OCI-LY3 (cell line): ENCODE measurements around the gene GEMIN8.

Experiments
- H2AFZ ChIP-seq: fragments of 200-600, 300-600 bp; shearing (Covaris generic); 2 replicates; pipeline ENCODE4 v1.6.0; 2014; ENCODE audit warnings: antibody characterized with exemption, low read depth, low read length
- H3K27ac ChIP-seq: fragments of 200-600, 300-600 bp; sonication (generic); 2 replicates; pipeline ENCODE4 v1.5.1; 2014; ENCODE audit warnings: mild to moderate bottlenecking, low read length, moderate library complexity, mixed read lengths
- H3K27me3 ChIP-seq: fragments of 200-600, 300-600 bp; sonication (generic); 2 replicates; pipeline ENCODE4 v1.6.1; 2014; ENCODE audit warnings: low read depth, low read length, mixed read lengths
- H3K36me3 ChIP-seq: fragments of 200-600, 300-600 bp; sonication (generic); replicated peaks from 2 replicates; pipeline ENCODE3; 2014; ENCODE audit warnings: low read depth, low read length, mixed read lengths
- H3K4me1 ChIP-seq: fragments of 300-600, 200-600 bp; sonication (generic); 2 replicates; pipeline ENCODE4 v1.6.1; 2014; ENCODE audit warnings: low read length, mixed read lengths
- H3K4me2 ChIP-seq: fragments of 200-600, 300-600 bp; sonication (generic); 2 replicates; pipeline ENCODE4 v1.6.1; 2014; ENCODE audit warnings: low read length, mixed read lengths
- H3K4me3 ChIP-seq: fragments of 300-600, 200-600 bp; sonication (generic); 2 replicates; pipeline ENCODE4 v1.5.1; 2014; ENCODE audit warnings: antibody characterized with exemption, mild to moderate bottlenecking, low read length, moderate library complexity
- H3K79me2 ChIP-seq: fragments of 300-600, 200-600 bp; shearing (Covaris generic); 2 replicates; pipeline ENCODE4 v1.6.1; 2014; ENCODE audit warnings: mild to moderate bottlenecking, low read length, mixed read lengths
- H3K9ac ChIP-seq: fragments of 300-600, 200-600 bp; shearing (Covaris generic); 2 replicates; pipeline ENCODE4 v1.6.0; 2014; ENCODE audit warnings: mild to moderate bottlenecking, low read length, moderate library complexity
- H3K9me3 ChIP-seq: fragments of 200-600, 300-600 bp; shearing (Covaris generic); 2 replicates; pipeline ENCODE4 v1.6.1; 2014; ENCODE audit warnings: low read length, mixed read lengths; ENCODE audit not compliant: insufficient read depth
- H4K20me1 ChIP-seq: fragments of 200-600, 300-600 bp; sonication (generic); 2 replicates; pipeline ENCODE4 v1.6.1; 2016; ENCODE audit warnings: low read length, mixed read lengths; ENCODE audit not compliant: insufficient read depth
- EZH2phosphoT487 ChIP-seq: fragments of 200-600 bp; shearing (Covaris generic); IDR thresholded peaks from 2 replicates; pipeline ENCODE4 v1.6.1; 2018; ENCODE audit warnings: antibody characterized with exemption, mixed run types, low read depth
- TF ChIP-seq, protein P1 (sequence below): fragments of 200-600, 300-600 bp; sonication (generic); IDR thresholded peaks from 2 replicates; pipeline ENCODE4 v1.5.1; 2014; ENCODE audit warnings: antibody characterized with exemption, low read length, low read depth

The GEMIN8 gene

DNA sequence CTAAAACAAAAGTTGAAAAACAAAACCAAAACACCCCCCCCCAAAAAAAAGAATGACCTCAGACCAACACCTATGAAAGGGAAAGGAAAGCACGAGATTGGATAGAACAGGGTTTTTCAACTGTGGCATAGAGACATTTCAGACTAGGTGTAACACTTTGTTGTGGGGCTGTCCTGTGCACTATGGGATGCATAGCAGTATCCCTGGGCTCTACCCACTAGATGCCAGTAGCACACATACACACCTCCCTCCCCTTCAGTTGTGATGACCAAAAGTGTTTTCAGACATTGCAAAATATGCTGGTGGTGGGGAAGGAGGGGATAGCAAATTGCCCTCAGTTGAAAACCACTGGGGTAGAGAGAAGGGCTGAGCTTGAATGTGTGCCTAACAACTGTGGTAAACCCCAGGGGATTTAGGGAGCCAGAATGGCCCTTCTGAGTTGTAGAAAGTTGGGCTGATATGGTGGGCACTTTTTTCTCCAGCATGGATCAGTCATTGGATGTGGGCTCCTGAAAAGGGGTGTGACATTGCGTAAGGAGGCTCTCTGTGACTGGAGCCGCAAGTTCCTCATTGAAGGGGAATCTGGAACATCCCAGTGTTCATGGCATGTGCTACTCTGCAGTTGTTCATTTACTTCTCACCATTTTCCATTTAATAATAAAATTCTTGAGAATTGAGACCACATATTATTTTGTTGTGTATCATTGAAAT is 8.8 kb upstream of the GEMIN8 start:
- no peak overlapping the region for H3K27ac ChIP-seq
- H4K20me1 ChIP-seq, result no peaks in the 10 kb centered on the region
- H3K9ac ChIP-seq, result no peak overlapping the region
- H3K4me3 ChIP-seq, result no peak overlapping the region
- peak overlapping the region; percentile 33 for H3K4me2 ChIP-seq
- no peaks in the 10 kb centered on the region for H3K79me2 ChIP-seq
- H3K36me3 ChIP-seq, result no peaks in the 10 kb centered on the region
- TF ChIP-seq, protein P1, sequence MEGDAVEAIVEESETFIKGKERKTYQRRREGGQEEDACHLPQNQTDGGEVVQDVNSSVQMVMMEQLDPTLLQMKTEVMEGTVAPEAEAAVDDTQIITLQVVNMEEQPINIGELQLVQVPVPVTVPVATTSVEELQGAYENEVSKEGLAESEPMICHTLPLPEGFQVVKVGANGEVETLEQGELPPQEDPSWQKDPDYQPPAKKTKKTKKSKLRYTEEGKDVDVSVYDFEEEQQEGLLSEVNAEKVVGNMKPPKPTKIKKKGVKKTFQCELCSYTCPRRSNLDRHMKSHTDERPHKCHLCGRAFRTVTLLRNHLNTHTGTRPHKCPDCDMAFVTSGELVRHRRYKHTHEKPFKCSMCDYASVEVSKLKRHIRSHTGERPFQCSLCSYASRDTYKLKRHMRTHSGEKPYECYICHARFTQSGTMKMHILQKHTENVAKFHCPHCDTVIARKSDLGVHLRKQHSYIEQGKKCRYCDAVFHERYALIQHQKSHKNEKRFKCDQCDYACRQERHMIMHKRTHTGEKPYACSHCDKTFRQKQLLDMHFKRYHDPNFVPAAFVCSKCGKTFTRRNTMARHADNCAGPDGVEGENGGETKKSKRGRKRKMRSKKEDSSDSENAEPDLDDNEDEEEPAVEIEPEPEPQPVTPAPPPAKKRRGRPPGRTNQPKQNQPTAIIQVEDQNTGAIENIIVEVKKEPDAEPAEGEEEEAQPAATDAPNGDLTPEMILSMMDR, result no peak
- TF ChIP-seq EZH2phosphoT487, result no peak
- H3K4me1 ChIP-seq, result peaks cover 12% of the 10 kb centered on the region
- no peaks in the 10 kb centered on the region for H3K27me3 ChIP-seq
- H3K9me3 ChIP-seq, result no peaks in the 10 kb centered on the region
- H2AFZ ChIP-seq, result no peak overlapping the region

DNA sequence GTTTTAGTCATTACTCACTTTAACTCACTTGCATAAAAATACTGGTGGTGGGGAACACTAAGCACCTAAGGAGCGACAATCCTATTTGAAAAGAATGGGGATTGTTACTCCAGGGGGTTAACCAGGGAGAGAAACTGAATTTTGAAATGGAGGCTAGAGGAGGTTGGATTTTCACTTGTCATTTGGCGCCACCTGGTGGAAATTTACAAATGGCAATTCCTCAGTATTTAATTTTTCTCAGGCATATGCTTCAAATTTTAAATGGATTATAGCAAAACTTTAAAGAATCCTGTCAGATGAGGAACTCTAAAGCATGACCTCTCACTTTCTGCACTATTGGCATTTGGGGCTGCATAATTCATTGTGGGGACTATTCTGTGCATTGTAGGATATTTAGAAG is 2.7 kb upstream of the GEMIN8 start:
- Histone ChIP-seq H3K4me3 (no peak overlapping the region), H2AFZ (peak overlapping the region; percentile 41; the same call in 1 of the 2 replicates), H3K79me2 (peaks cover 15% of the 10 kb centered on the region), H3K27ac (0 out of 2 replicates have a peak overlapping the region, but pooled peaks have one; percentile 13), H4K20me1 (no peaks in the 10 kb centered on the region), H3K4me2 (peak overlapping the region; percentile 23; the same call in 1 of the 2 replicates), H3K9ac (no peak overlapping the region; the same call in 1 of the 2 replicates), H3K36me3 (no peaks in the 10 kb centered on the region), H3K27me3 (no peaks in the 10 kb centered on the region), H3K9me3 (no peaks in the 10 kb centered on the region), H3K4me1 (peaks cover 35% of the 10 kb centered on the region)
- no peak for TF ChIP-seq EZH2phosphoT487
- TF ChIP-seq, protein P1, result peak; percentile 70

DNA sequence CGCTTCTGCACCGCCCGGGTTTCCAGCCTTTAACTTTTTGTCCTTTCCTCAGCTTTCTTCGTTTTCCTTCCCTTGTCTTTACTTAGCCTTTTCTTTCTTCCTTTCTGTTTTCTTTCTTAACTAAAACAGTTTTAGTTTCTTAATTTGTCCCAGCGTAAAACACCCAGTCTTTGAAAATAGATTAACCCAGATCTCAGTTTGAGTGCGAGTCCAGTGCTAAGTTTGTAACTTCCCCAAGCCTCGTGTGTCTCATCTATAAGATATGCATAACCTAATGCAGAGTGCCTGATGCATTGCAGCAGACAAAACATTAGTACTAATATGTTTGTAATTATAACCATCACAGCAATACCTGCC is 460 bp upstream of the GEMIN8 start:
- peak overlapping the region; percentile 93 for H3K4me3 ChIP-seq
- peak overlapping the region; percentile 96 for H3K27ac ChIP-seq
- H3K4me2 ChIP-seq, result peak overlapping the region; percentile 78
- TF ChIP-seq, protein P1, result no peak
- no peak for TF ChIP-seq EZH2phosphoT487
- peaks cover 50% of the 10 kb centered on the region for H3K4me1 ChIP-seq
- H3K36me3 ChIP-seq, result peaks cover 9% of the 10 kb centered on the region
- no peaks in the 10 kb centered on the region for H3K9me3 ChIP-seq
- peak overlapping the region; percentile 95 for H3K9ac ChIP-seq
- H3K27me3 ChIP-seq, result no peaks in the 10 kb centered on the region
- peaks cover 38% of the 10 kb centered on the region for H3K79me2 ChIP-seq
- H2AFZ ChIP-seq, result no peak overlapping the region
- no peaks in the 10 kb centered on the region; the same call in 1 of the 2 replicates for H4K20me1 ChIP-seq

DNA sequence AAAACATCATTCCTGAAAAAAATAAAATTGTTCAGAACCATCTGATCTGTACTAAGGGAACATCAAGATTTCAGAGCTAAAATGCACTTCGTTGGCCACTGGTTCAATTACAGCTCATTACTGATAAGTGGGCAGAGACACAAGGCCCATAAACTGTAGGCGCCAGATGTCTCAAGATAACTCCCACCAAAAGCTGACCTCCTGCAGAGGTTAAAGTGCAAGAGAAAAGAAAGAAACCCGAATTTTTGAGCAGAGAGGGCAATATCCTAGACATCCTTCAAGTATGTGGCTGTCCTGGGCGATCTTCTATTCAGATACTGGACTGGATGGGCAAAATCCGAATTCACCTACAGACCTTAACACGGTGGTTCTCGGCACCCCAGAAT is 660 bp downstream of the GEMIN8 start:
- peaks cover 50% of the 10 kb centered on the region for H3K4me1 ChIP-seq
- peaks cover 49% of the 10 kb centered on the region for H3K79me2 ChIP-seq
- H3K4me3 ChIP-seq, result peak overlapping the region; percentile 93
- peak overlapping the region; percentile 86 for H3K4me2 ChIP-seq
- TF ChIP-seq EZH2phosphoT487, result no peak
- TF ChIP-seq, protein P1, result no peak
- no peaks in the 10 kb centered on the region for H3K9me3 ChIP-seq
- H3K27ac ChIP-seq, result peak overlapping the region; percentile 96
- peak overlapping the region; percentile 95 for H3K9ac ChIP-seq
- H3K27me3 ChIP-seq, result no peaks in the 10 kb centered on the region
- peaks cover 15% of the 10 kb centered on the region for H3K36me3 ChIP-seq
- no peak overlapping the region for H2AFZ ChIP-seq
- H4K20me1 ChIP-seq, result no peaks in the 10 kb centered on the region; the same call in 1 of the 2 replicates
